ENCODE results near the gene TNS1.

- TF ChIP-seq, protein P1, sequence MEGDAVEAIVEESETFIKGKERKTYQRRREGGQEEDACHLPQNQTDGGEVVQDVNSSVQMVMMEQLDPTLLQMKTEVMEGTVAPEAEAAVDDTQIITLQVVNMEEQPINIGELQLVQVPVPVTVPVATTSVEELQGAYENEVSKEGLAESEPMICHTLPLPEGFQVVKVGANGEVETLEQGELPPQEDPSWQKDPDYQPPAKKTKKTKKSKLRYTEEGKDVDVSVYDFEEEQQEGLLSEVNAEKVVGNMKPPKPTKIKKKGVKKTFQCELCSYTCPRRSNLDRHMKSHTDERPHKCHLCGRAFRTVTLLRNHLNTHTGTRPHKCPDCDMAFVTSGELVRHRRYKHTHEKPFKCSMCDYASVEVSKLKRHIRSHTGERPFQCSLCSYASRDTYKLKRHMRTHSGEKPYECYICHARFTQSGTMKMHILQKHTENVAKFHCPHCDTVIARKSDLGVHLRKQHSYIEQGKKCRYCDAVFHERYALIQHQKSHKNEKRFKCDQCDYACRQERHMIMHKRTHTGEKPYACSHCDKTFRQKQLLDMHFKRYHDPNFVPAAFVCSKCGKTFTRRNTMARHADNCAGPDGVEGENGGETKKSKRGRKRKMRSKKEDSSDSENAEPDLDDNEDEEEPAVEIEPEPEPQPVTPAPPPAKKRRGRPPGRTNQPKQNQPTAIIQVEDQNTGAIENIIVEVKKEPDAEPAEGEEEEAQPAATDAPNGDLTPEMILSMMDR (IDR thresholded peaks at IDR 0.05): no peak
- TF ChIP-seq POLR2A (IDR thresholded peaks at IDR 0.05): no peak
Observed at GRCh38 chr2:217893440-217893839, 109.4 kb downstream of the TNS1 start.
